MM.1S (cell line): ENCODE results near the gene TRMT6.

ENCODE experiments used
- CTCF ChIP-seq: fragments of 300-600 bp; sonication (generic); IDR thresholded peaks from 2 replicates; pipeline ENCODE4 v1.5.1; 2016; ENCODE audit warnings: antibody characterized with exemption, low read length, mixed read lengths
- EZH2 ChIP-seq: fragments of 300-600 bp; sonication (generic); optimal IDR thresholded peaks from 2 replicates; pipeline ENCODE3; 2017; ENCODE audit warnings: low read depth, mild to moderate bottlenecking, antibody characterized with exemption, low read length, mixed read lengths
- EZH2phosphoT487 ChIP-seq: fragments of 300-600 bp; sonication (generic); IDR thresholded peaks from 2 replicates; pipeline ENCODE4 v1.6.1; 2018; ENCODE audit warnings: antibody characterized with exemption, low read length

GRCh38 chr20:5999783-6000182 is 49.5 kb upstream of the TRMT6 start:
- TF ChIP-seq EZH2phosphoT487 (no peak), CTCF (no peak), EZH2 (no peak)
